ENCODE data around the gene SPDYE1.

Gene SPDYE1

GRCh38 chr7:44044315-44045225 lies 46.9 kb downstream of the SPDYE1 start, which contains the start of gene DBNL:
DBNL (plus strand) TSS chr7:44044702; CDS start chr7:44044738, 36 bp downstream.
- DNase-seq, result peak; percentile 86

- no peak for DNase-seq
Measured at GRCh38 chr7:44045226-44046014, 47.7 kb downstream of the SPDYE1 start.

DNA sequence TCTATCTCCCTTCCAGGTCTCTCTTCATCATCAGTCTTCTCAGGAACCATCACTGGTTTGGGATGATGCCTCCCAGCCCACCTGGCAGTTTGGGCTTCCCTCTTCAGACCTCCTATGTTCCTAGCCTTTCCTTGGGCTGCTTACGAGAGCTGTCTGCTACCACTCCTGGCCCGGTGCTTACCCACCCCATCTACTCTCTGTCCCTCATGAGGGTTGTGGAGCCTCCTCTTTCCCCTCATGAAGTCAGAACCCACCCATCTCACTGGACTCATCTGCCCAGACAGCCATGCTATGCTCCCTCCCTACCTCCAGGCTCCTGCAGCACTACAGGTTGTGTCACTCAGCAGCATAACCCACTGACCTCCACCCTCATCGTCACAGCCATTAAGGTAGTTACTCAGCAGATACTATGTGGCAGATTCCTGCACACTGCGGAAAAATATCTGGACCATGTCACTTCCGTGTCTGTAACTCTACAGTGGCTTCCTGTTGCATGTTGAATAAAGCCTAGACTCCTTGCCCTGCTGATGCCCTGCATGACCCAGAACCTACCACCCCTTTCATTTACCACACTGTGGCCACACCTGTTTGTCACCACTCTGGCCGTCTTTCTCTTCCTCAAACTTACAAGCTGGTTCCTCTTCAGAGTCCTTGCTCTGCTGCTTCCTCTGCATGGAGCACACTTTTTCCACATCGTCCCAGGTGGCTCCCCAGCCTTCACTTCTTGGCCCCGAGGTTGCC lies 48.8 kb downstream of the SPDYE1 start:
- DNase-seq, result no peak

DNA sequence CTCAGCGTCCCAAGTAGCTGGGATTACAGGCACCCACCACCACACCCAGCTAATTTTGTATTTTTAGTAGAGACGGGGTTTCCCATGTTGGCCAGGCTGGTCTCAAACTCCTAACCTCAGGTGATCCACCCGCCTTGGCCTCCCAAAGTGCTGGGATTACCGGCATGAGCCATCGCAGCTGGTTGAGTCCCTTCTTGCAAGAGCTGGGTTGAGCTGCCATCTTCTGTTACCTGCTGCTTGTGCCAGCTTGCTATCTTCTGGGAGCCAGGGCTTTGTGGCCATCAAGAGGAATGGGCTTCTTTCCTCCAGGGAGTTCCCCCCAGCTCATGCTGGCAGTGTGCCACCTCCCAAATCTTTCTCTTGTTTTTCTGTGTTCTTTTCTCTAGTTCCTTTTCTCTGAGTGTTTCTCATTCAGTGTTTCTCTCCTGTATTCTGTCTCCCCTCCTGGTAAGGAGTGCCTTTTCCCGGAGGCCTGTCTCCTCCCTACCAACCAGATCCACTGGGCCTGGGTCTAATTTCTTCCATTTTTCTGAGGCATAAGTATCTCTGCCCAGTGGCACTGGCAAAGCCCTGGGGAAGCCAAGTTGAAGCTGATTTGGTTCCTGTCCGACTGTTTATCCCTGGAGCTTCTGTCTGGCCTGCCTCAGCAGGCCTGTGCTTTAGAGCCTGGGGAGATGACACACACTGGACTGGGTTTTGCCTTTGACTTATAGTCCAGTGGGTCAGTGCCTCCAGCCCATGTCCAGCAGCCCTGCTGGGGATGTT lies 50.5 kb downstream of the SPDYE1 start:
- no peak for DNase-seq

- no peak for DNase-seq
Measured at GRCh38 chr7:44050121-44050914, 52.6 kb downstream of the SPDYE1 start.

DNA sequence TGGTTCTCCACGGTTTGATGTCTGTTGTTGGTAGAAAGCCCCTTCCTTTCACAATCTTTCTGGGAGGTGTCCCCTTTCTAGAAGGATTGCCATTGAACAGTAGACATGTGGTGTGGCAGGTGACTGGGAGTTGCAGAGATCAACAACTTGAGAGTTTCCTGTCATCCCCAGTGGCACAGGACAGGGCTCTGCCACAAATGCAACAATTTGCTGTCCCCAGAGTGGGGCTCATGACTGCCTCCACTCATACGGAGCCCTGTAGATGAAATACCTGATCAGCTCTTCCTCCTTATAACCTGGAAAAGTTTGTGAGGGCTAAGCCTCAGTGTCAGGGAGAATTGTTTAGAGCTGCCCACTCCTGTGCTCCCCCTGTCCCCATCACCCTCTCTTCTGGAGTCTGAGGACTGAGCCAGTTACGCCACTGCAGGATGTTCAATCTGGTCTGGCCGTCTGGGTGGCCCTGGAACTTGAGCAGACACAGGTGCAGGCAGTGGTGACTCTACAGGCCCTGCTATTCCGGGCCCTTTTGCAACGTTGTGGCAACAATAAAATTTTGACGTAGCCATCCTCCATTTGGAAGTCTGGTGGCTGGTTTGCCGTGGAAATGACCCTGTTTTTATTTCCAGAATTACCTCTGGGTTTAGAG lies 53.3 kb downstream of the SPDYE1 start:
- no peak for DNase-seq

- no peak for DNase-seq
Measured at GRCh38 chr7:44051611-44052220, 54.0 kb downstream of the SPDYE1 start.

DNA sequence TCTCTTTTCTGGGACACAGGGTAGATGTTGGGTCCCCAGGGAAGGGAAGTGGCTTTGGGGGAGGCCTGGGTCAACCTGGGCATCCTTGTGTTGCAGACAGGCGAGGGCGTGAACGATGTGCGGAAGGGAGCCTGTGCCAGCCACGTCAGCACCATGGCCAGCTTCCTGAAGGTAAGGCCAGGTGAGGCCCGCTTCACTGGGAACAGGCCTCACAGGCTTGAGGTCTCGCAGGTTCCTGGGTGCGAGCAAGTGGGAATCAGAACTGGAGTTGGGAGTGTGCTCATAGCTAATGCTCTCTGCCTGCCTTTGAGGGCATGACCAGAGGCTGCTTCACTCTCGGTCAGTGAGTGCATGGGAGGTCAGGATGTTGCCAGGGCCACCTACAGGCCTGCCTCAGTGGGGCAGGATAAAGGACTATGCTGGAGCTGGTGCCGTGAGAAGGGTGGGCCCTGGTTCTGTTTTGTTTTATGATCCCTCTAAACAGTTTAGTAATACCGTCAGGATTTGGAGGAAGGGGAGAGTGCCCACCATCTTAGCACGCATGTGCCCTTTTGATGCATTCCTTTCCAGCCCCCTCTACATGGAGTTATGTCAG lies 55.2 kb downstream of the SPDYE1 start:
- DNase-seq, result no peak

DNA sequence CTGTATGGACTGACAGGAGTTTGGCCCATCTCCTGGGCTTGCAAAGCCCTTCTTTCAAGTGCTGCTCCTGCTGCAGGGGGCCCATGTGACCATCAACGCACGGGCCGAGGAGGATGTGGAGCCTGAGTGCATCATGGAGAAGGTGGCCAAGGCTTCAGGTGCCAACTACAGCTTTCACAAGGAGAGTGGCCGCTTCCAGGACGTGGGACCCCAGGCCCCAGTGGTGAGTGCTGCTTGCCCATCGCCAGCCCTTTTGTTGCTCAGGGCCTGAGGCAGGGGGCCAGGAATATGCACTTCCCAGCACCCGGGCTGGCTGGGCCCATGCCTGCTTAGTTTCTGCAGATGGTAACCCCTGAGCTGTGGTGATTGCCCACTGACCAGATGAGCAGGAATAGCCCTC lies 59.0 kb downstream of the SPDYE1 start:
- no peak for DNase-seq

GRCh38 chr7:44057181-44057848 lies 59.6 kb downstream of the SPDYE1 start:
- no peak for DNase-seq

DNA sequence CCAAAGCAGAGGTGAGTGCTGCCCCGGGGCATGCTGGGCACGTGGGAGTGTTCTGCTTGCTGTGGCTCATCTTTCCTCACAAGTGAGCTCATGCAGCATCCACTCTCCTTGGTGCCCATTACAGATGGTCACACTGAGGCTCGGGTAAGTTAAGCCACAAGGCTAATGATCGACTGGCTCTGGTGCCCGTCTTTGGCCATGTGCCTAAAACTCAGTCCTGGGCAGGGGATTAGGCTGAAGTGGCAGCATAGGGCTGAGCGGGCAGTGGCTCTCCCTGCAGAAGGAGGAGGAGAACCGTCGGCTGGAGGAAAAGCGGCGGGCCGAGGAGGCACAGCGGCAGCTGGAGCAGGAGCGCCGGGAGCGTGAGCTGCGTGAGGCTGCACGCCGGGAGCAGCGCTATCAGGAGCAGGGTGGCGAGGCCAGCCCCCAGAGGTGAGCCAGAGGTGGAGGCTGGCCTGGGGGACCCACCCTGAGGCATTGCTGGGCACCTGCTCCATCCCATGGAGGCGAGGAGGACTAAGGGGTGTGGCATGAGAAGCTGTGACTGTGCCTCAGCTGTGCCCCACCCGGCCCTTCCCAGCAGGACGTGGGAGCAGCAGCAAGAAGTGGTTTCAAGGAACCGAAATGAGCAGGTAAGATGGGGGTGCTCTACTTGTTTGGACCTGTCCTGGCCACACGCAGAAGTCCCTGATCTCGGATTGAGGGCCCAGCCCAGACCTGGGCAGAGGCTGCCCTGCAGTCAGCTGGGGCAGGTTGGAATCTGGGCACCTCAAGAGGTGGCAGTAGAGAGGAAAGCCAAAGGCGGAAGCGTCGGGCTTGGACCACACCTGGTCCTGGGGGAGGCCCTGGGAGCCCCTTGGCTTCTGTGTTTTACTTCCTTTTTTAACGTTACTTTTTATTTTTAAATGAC lies 60.4 kb downstream of the SPDYE1 start:
- no peak for DNase-seq

DNA sequence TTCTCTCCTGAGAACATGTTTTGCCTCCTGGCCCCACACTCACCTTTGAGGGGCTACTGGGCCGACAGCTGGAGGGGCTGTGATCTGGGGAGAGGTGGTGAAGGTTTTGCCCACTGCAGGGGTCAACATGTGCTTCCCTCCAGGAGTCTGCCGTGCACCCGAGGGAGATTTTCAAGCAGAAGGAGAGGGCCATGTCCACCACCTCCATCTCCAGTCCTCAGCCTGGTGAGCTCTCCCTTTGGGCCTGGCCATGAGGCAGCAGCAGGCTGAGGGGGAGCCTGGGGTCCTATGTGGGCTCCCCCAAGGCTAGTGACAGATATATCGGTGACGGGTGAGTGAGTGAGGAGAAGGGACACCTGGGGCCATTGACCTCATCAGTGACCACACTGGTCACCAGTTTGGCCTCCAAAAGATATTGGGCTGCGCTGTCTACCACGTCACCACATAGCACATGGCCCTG lies 61.1 kb downstream of the SPDYE1 start:
- no peak for DNase-seq

- no peak for DNase-seq
Measured at GRCh38 chr7:44059219-44060090, 61.8 kb downstream of the SPDYE1 start.

All from fibroblast of skin of scalp (primary cell).